CD4-positive, alpha-beta T cell treated with Interleukin-6 at 100 ng/mL for 8 hours (primary cell): ENCODE measurements around the gene ATOH8.

Experiments used
- DNase-seq: peaks from one replicate; pipeline ENCODE4 v3.0.0-alpha.2; 2020; ENCODE audit warnings: mixed read lengths, low spot score

ATOH8 gene

GRCh38 chr2:85754313-85755095, 713 bp downstream of the ATOH8 start:
- no peak for DNase-seq

- DNase-seq = no peak
These were observed 1.6 kb downstream of the ATOH8 start for GRCh38 chr2:85755122-85756027.

GRCh38 chr2:85756195-85756594, 2.4 kb downstream of the ATOH8 start:
- DNase-seq = no peak

GRCh38 chr2:85756822-85757435, 3.1 kb downstream of the ATOH8 start:
- no peak for DNase-seq

GRCh38 chr2:85757860-85758259, 4.1 kb downstream of the ATOH8 start:
- DNase-seq = no peak

- no peak for DNase-seq
These were observed 4.8 kb downstream of the ATOH8 start for GRCh38 chr2:85758361-85759256.

GRCh38 chr2:85759257-85759613, 5.4 kb downstream of the ATOH8 start:
- no peak for DNase-seq

GRCh38 chr2:85760371-85760770, 6.6 kb downstream of the ATOH8 start:
- no peak for DNase-seq

GRCh38 chr2:85760872-85761271, 7.1 kb downstream of the ATOH8 start:
- no peak for DNase-seq

- no peak for DNase-seq
These were observed 7.7 kb downstream of the ATOH8 start for GRCh38 chr2:85761512-85761944.

GRCh38 chr2:85761946-85762345, 8.2 kb downstream of the ATOH8 start:
- DNase-seq = no peak

- DNase-seq = no peak
These were observed 9.3 kb downstream of the ATOH8 start for GRCh38 chr2:85763132-85763531.

- no peak for DNase-seq
These were observed 10.0 kb downstream of the ATOH8 start for GRCh38 chr2:85763831-85764230.

- no peak for DNase-seq
These were observed 11.4 kb downstream of the ATOH8 start for GRCh38 chr2:85765081-85765731.

- DNase-seq = no peak
These were observed 12.4 kb downstream of the ATOH8 start for GRCh38 chr2:85766229-85766628.

- DNase-seq = no peak
These were observed 14.2 kb downstream of the ATOH8 start for GRCh38 chr2:85767803-85768665.

GRCh38 chr2:85768713-85769112, 14.9 kb downstream of the ATOH8 start:
- DNase-seq = no peak

GRCh38 chr2:85769236-85769982, 15.6 kb downstream of the ATOH8 start:
- DNase-seq = no peak

GRCh38 chr2:85769983-85770362, 16.2 kb downstream of the ATOH8 start:
- no peak for DNase-seq

GRCh38 chr2:85770369-85770768, 16.6 kb downstream of the ATOH8 start:
- no peak for DNase-seq
